Loucy (cell line): ENCODE data around the gene VSTM2B.

Experiments used
- H2AFZ ChIP-seq: fragments of 200-600 bp; sonication (generic); 2 replicates; pipeline ENCODE4 v1.6.0; 2016; ENCODE audit warnings: antibody characterized with exemption, mild to moderate bottlenecking, low read length, moderate library complexity
- H3F3A ChIP-seq: fragments of 200-600 bp; 2 replicates; pipeline ENCODE4 v1.6.0; 2016; ENCODE audit warnings: antibody characterized with exemption, low read depth, mild to moderate bottlenecking
- H3K27me3 ChIP-seq: fragments of 200-600 bp; sonication (generic); 2 replicates; pipeline ENCODE4 v1.6.1; 2014; ENCODE audit warnings: low read length, mild to moderate bottlenecking; ENCODE audit not compliant: insufficient read depth, poor library complexity, severe bottlenecking
- H3K36me3 ChIP-seq: fragments of 200-600 bp; sonication (generic); 2 replicates; pipeline ENCODE4 v1.6.1; 2016; ENCODE audit warnings: low read length; ENCODE audit not compliant: insufficient read depth
- H3K4me1 ChIP-seq: fragments of 200-600 bp; sonication (generic); 2 replicates; pipeline ENCODE4 v1.5.1; 2014; ENCODE audit warnings: low read length, mild to moderate bottlenecking; ENCODE audit not compliant: insufficient read depth, poor library complexity, severe bottlenecking
- H3K4me2 ChIP-seq: fragments of 200-600 bp; sonication (generic); 2 replicates; pipeline ENCODE4 v1.6.0; 2014; ENCODE audit warnings: antibody characterized with exemption, low read length, low read depth, mild to moderate bottlenecking; ENCODE audit not compliant: poor library complexity, severe bottlenecking
- H3K4me3 ChIP-seq: fragments of 200-600 bp; sonication (generic); 2 replicates; pipeline ENCODE4 v1.5.1; 2014; ENCODE audit warnings: low read length, mild to moderate bottlenecking, mixed read lengths; ENCODE audit not compliant: poor library complexity, severe bottlenecking
- H3K79me2 ChIP-seq: fragments of 200-600 bp; sonication (generic); 2 replicates; pipeline ENCODE4 v1.6.1; 2014; ENCODE audit warnings: low read length; ENCODE audit not compliant: insufficient read depth
- H3K9ac ChIP-seq: fragments of 200-600 bp; sonication (generic); 2 replicates; pipeline ENCODE4 v1.6.0; 2014; ENCODE audit warnings: mild to moderate bottlenecking, low read depth, low read length, moderate library complexity; ENCODE audit not compliant: poor library complexity, severe bottlenecking
- H3K9me2 ChIP-seq: fragments of 200-600 bp; sonication (generic); replicated peaks from 2 replicates; pipeline ENCODE4 v1.6.1; 2016; ENCODE audit warnings: low read depth, low read length, mixed read lengths
- H3K9me3 ChIP-seq: fragments of 200-600 bp; sonication (generic); 2 replicates; pipeline ENCODE4 v1.6.1; 2014; ENCODE audit warnings: mild to moderate bottlenecking, antibody characterized with exemption, low read length, low read depth; ENCODE audit not compliant: insufficient read depth
- H4K20me1 ChIP-seq: fragments of 200-600 bp; sonication (generic); 2 replicates; pipeline ENCODE4 v1.6.0; 2014; ENCODE audit warnings: antibody characterized with exemption, low read length, mild to moderate bottlenecking; ENCODE audit not compliant: insufficient read depth, poor library complexity, severe bottlenecking
- EZH2phosphoT487 ChIP-seq: fragments of 200-600 bp; IDR thresholded peaks from 2 replicates; pipeline ENCODE4 v1.6.1; 2018; ENCODE audit warnings: antibody characterized with exemption, mild to moderate bottlenecking, moderate library complexity, borderline replicate concordance
- TF ChIP-seq, protein P1 (sequence below): fragments of 200-600 bp; sonication (generic); conservative IDR thresholded peaks from 2 replicates; pipeline ENCODE4 v1.5.1; 2014; ENCODE audit warnings: mild to moderate bottlenecking, antibody characterized with exemption, low read length

VSTM2B gene

DNA sequence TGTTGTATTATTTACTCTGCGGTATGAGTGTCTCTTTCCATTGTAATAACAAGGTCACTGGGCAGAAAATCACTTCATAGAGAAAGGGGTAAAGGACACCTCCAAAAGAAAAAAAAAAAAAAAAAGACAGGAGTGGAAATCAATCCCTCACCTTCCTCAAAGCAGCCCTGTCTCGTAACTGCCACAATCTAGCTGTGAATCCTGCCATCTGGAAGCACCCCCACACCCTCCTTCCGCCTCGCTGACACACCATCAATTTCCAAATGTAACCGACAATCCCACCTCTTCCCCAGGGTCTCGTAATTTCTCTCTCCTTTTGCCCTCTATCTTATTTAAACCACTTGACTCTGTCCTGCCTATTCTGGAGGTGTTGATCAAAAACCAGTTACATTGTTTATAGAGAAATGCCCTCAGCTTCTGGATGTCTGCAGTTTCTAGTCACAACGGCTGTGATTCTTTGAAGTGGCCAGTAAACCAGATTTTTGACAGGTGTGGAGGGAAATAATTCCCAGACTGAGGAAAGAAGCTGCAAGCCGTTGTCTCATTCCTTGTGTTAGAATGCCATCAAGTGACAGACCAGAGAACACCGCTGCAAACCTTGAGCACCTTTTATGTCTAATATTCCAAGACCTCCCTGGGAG is 71.2 kb downstream of the VSTM2B start:
- no peaks in the 10 kb centered on the region for H3F3A ChIP-seq
- no peaks in the 10 kb centered on the region for H3K27me3 ChIP-seq
- no peaks in the 10 kb centered on the region for H3K4me1 ChIP-seq
- H3K9me3 ChIP-seq, result no peaks in the 10 kb centered on the region
- no peaks in the 10 kb centered on the region for H3K79me2 ChIP-seq
- no peak overlapping the region for H3K4me2 ChIP-seq
- no peak overlapping the region for H3K4me3 ChIP-seq
- no peaks in the 10 kb centered on the region for H3K9me2 ChIP-seq
- H3K36me3 ChIP-seq, result no peaks in the 10 kb centered on the region
- no peak for TF ChIP-seq EZH2phosphoT487
- TF ChIP-seq, protein P1, sequence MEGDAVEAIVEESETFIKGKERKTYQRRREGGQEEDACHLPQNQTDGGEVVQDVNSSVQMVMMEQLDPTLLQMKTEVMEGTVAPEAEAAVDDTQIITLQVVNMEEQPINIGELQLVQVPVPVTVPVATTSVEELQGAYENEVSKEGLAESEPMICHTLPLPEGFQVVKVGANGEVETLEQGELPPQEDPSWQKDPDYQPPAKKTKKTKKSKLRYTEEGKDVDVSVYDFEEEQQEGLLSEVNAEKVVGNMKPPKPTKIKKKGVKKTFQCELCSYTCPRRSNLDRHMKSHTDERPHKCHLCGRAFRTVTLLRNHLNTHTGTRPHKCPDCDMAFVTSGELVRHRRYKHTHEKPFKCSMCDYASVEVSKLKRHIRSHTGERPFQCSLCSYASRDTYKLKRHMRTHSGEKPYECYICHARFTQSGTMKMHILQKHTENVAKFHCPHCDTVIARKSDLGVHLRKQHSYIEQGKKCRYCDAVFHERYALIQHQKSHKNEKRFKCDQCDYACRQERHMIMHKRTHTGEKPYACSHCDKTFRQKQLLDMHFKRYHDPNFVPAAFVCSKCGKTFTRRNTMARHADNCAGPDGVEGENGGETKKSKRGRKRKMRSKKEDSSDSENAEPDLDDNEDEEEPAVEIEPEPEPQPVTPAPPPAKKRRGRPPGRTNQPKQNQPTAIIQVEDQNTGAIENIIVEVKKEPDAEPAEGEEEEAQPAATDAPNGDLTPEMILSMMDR, result peak; percentile 54
- H3K9ac ChIP-seq, result no peak overlapping the region
- no peaks in the 10 kb centered on the region for H4K20me1 ChIP-seq
- H2AFZ ChIP-seq, result no peak overlapping the region

DNA sequence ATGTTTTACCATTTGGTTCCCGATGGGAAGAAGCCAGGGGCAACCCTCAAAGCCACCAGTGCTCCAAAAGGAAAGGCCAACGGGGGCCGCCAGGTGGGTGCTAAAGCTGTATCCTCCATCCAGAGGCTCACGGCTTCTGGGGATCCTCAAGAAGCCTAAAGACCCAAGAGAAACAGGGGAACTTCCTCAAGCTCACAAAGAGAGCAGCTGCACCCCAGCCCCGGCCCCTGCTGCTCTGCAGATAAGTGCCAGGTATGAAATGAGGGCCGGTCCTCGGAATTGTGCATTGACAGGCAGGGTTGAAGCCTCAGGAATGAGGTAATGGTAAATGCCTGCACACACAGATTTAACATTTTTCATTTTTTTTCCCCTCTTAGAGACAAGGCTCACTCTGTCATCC is 72.2 kb downstream of the VSTM2B start:
- Histone ChIP-seq H2AFZ (no peak overlapping the region), H3K9ac (no peak overlapping the region), H3K36me3 (no peaks in the 10 kb centered on the region), H3K4me3 (no peak overlapping the region), H3K9me2 (no peaks in the 10 kb centered on the region), H4K20me1 (no peaks in the 10 kb centered on the region), H3K4me2 (no peak overlapping the region), H3K27me3 (no peaks in the 10 kb centered on the region), H3K9me3 (no peaks in the 10 kb centered on the region), H3K79me2 (no peaks in the 10 kb centered on the region), H3K4me1 (no peaks in the 10 kb centered on the region), H3F3A (no peaks in the 10 kb centered on the region)
- TF ChIP-seq EZH2phosphoT487, result no peak
- TF ChIP-seq, protein P1, result no peak

DNA sequence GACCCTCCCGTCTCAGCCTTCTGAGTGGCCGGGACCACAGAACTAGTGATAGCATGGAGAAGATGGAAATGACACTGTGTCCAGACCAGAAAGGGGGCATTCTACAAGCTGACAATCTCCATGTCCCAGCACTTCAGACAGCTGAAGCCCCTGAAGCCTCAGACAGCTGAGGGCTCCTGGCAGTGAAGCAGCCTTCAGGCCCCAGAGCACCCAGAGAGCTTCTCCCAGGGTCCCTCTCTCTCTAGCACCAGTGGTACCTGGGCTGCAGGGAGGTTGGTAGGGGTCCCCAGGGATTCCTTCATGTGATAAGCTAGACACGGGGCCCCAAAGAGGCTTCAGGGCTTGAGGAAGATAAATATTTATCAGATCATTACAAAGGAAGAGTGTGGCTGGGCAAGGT is 72.7 kb downstream of the VSTM2B start:
- H3K4me2 ChIP-seq, result no peak overlapping the region
- no peaks in the 10 kb centered on the region for H3K36me3 ChIP-seq
- no peaks in the 10 kb centered on the region for H3K4me1 ChIP-seq
- H3K9me2 ChIP-seq, result no peaks in the 10 kb centered on the region
- H3K79me2 ChIP-seq, result no peaks in the 10 kb centered on the region
- TF ChIP-seq, protein P1, result no peak
- TF ChIP-seq EZH2phosphoT487, result no peak
- H2AFZ ChIP-seq, result no peak overlapping the region
- H3K4me3 ChIP-seq, result no peak overlapping the region
- no peak overlapping the region for H3K9ac ChIP-seq
- H3F3A ChIP-seq, result no peaks in the 10 kb centered on the region
- H3K9me3 ChIP-seq, result no peaks in the 10 kb centered on the region
- no peaks in the 10 kb centered on the region for H4K20me1 ChIP-seq
- no peaks in the 10 kb centered on the region for H3K27me3 ChIP-seq
